Tibial nerve (tissue), 4 donors: ENCODE results near the gene ARHGAP23. TPM values are rescaled to one million over a fixed set of nuclear protein-coding genes. Genes with fewer than 3 reads are reported as not detected.
"Not testable (repeated sequence)": the region's sequence is repeated elsewhere in the genome, so short reads cannot be mapped to it uniquely, and the experiment has no call there.

Source experiments
- DNase-seq, 2 donors: peaks; one replicate each; pipeline ENCODE4 v3.0.0-alpha.2; 2019; ENCODE audit warnings: low spot score in 2 of 2
- H3K27ac ChIP-seq, 4 donors: fragments of 200-600 bp; sonication (generic) in 3 of 4; one replicate each; pipeline ENCODE4 v1.5.1; 2017 to 2019; ENCODE audit warnings: mild to moderate bottlenecking in 1 of 4
- H3K27me3 ChIP-seq, 2 donors: fragments of 200-600 bp; sonication (generic) in 1 of 2; one replicate each; pipeline versions ENCODE4 v1.5.1 to v1.6.0; 2017 to 2019
- H3K36me3 ChIP-seq, 3 donors: fragments of 200-600 bp; sonication (generic); one replicate each; pipeline ENCODE4 v1.5.1; 2018 to 2019
- H3K4me1 ChIP-seq, 4 donors: fragments of 200-600 bp; sonication (generic) in 3 of 4; one replicate each; pipeline ENCODE4 v1.5.1; 2017 to 2019
- H3K4me3 ChIP-seq, 4 donors: fragments of 200-600 bp; sonication (generic) in 3 of 4; one replicate each; pipeline ENCODE4 v1.5.1; 2017 to 2019; ENCODE audit warnings: mild to moderate bottlenecking in 1 of 4, moderate library complexity in 1 of 4
- H3K9me3 ChIP-seq, 4 donors: fragments of 200-600 bp; sonication (generic) in 3 of 4; one replicate each; pipeline ENCODE4 v1.5.1; 2017 to 2019
- CTCF ChIP-seq, 5 experiments: fragments of 200-600 bp in 3 of 5; fragments of 450-650 bp in 2 of 5; sonication (generic) in 3 of 5; IDR thresholded peaks; one replicate each; pipeline ENCODE4 v1.5.1; 2016 to 2019; ENCODE audit warnings: antibody characterized with exemption in 5 of 5, mild to moderate bottlenecking in 3 of 5, moderate library complexity in 2 of 5
- EP300 ChIP-seq, 2 donors: sonication (generic); formaldehyde crosslinking; IDR thresholded peaks; one replicate each; pipeline ENCODE4 v1.6.1; 2017; ENCODE audit warnings: antibody characterized with exemption in 2 of 2, mild to moderate bottlenecking in 1 of 2
- POLR2A ChIP-seq, 2 donors: fragments of 450-650 bp; IDR thresholded peaks; one replicate each; pipeline ENCODE4 v1.6.1; 2017; ENCODE audit warnings: antibody characterized with exemption in 2 of 2, mild to moderate bottlenecking in 2 of 2, moderate library complexity in 2 of 2
- whole genome bisulfite sequencing, 2 donors: methylation state at CpG; one replicate each; pipeline ENCODE4 v1.1.5; 2018; 5-methylcytosine and 5-hydroxymethylcytosine counted together
- total RNA-seq, 4 donors: library from RNA; depleted of rRNA; stranded (reverse); fragments of >200 nt; gene quantifications; one replicate each; pipeline ENCODE4 v1.1.0, GENCODE V29; 2016

The ARHGAP23 gene
- total RNA-seq, 4 donors from 2014 or later, result 41.0 to 80.7 (median 65.7) TPM

- DNase-seq, H3K4me3 ChIP-seq, H3K9me3 ChIP-seq, H3K27me3 ChIP-seq: not testable (repeated sequence)
- H3K36me3 ChIP-seq, result peaks cover 0 to 95% (median 0%) of the 10 kb centered on the region in 3 donors
- TF ChIP-seq CTCF (IDR thresholded peaks at IDR 0.05), result peak in 3 of 5 experiments; percentile 24 to 56 (median 45)
- peaks cover 0 to 24% (median 4%) of the 10 kb centered on the region in 4 donors for H3K4me1 ChIP-seq
- H3K27ac ChIP-seq, result peak overlapping the region in 2 of 4 donors; percentile 15 to 60
- 47% methylated on average over 8 of the region's 8 CpGs for WGBS, 2 donors
Observed at GRCh38 chr17:38474666-38475065, 46.4 kb downstream of the ARHGAP23 start.

- no peak for TF ChIP-seq CTCF (IDR thresholded peaks at IDR 0.05)
- no peak for TF ChIP-seq EP300 (IDR thresholded peaks at IDR 0.05)
- no peak for TF ChIP-seq POLR2A (IDR thresholded peaks at IDR 0.05)
- Histone ChIP-seq H3K4me1 (peaks cover 0 to 19% (median 0%) of the 10 kb centered on the region in 4 donors), H3K9me3 (no peaks in the 10 kb centered on the region), H3K36me3 (peaks cover 0 to 84% (median 0%) of the 10 kb centered on the region in 3 donors), H3K27me3 (no peaks in the 10 kb centered on the region), H3K4me3 (no peak overlapping the region), H3K27ac (peak overlapping the region in 2 of 4 donors; percentile 29 to 36)
- DNase-seq, result no peak
- WGBS, 2 donors, result 61 to 71% methylated on average over 7 of the region's 7 CpGs
Observed at GRCh38 chr17:38476549-38476948, 48.3 kb downstream of the ARHGAP23 start.

- not testable (repeated sequence) for DNase-seq, H3K9me3 ChIP-seq, H3K27ac ChIP-seq, H3K27me3 ChIP-seq, H3K4me3 ChIP-seq
- peaks cover 0 to 82% (median 0%) of the 10 kb centered on the region in 3 donors for H3K36me3 ChIP-seq
- WGBS, 2 donors, result 94 to 96% methylated on average over 29 to 33 of the region's 36 CpGs
- H3K4me1 ChIP-seq, result peaks cover 0 to 23% (median 0%) of the 10 kb centered on the region in 4 donors
Observed at GRCh38 chr17:38477417-38477816, 49.2 kb downstream of the ARHGAP23 start.

GRCh38 chr17:38477951-38478350 is 49.7 kb downstream of the ARHGAP23 start:
- not testable (repeated sequence) for DNase-seq, H3K9me3 ChIP-seq, H3K27me3 ChIP-seq, H3K4me3 ChIP-seq
- 80 to 95% methylated on average over 10 to 13 of the region's 13 CpGs for WGBS, 2 donors
- H3K36me3 ChIP-seq, result peaks cover 0 to 78% (median 0%) of the 10 kb centered on the region in 3 donors
- H3K27ac ChIP-seq, result peak overlapping the region in 1 of 4 donors; percentile 17
- H3K4me1 ChIP-seq, result peaks cover 0 to 27% (median 3%) of the 10 kb centered on the region in 4 donors

GRCh38 chr17:38478667-38479066 is 50.4 kb downstream of the ARHGAP23 start:
- H3K27me3 ChIP-seq, H3K4me3 ChIP-seq, DNase-seq, H3K9me3 ChIP-seq: not testable (repeated sequence)
- peaks cover 0 to 34% (median 8%) of the 10 kb centered on the region in 4 donors for H3K4me1 ChIP-seq
- H3K36me3 ChIP-seq, result peaks cover 0 to 77% (median 0%) of the 10 kb centered on the region in 3 donors
- WGBS, 2 donors, result 77 to 90% methylated on average over 1 to 3 of the region's 4 CpGs
- H3K27ac ChIP-seq, result peak overlapping the region in 2 of 4 donors; percentile 17 to 54

- not testable (repeated sequence) for DNase-seq
- 33 to 45% methylated on average over 14 of the region's 19 CpGs for WGBS, 2 donors
Observed at GRCh38 chr17:38482039-38482699, 53.9 kb downstream of the ARHGAP23 start.

GRCh38 chr17:38482700-38483043 is 54.4 kb downstream of the ARHGAP23 start:
- Histone ChIP-seq H3K36me3 (peaks cover 0 to 41% (median 0%) of the 10 kb centered on the region in 3 donors), H3K27ac (peak overlapping the region; percentile 10 to 83 (median 47)), H3K4me1 (peaks cover 0 to 55% (median 18%) of the 10 kb centered on the region in 4 donors)
- not testable (repeated sequence) for H3K9me3 ChIP-seq, DNase-seq, H3K27me3 ChIP-seq, H3K4me3 ChIP-seq
- 51 to 70% methylated on average over 6 to 7 of the region's 8 CpGs for WGBS, 2 donors

More at GRCh38 chr17:38482039-38482699, 53.9 kb downstream of the ARHGAP23 start:
- not testable (repeated sequence) for H3K27me3 ChIP-seq, H3K4me3 ChIP-seq, H3K9me3 ChIP-seq
- TF ChIP-seq EP300 (IDR thresholded peaks at IDR 0.05), result peak in 1 of 2 donors; percentile 22
- peaks cover 0 to 44% (median 0%) of the 10 kb centered on the region in 3 donors for H3K36me3 ChIP-seq
- H3K27ac ChIP-seq, result peak overlapping the region in 3 of 4 donors; percentile 12 to 81 (median 74)
- peaks cover 0 to 55% (median 18%) of the 10 kb centered on the region in 4 donors for H3K4me1 ChIP-seq
